HG03378 (cell line): Measurements from ENCODE around the gene ERV3-1.
"Not testable (repeated sequence)": the region's sequence is repeated elsewhere in the genome, so short reads cannot be mapped to it uniquely, and the experiment has no call there.

Experiments
- ATAC-seq: cut with Tn5 transposase; IDR thresholded peaks from one replicate; pipeline ENCODE4 v1.9.1; 2021; ENCODE audit warnings: mild to moderate bottlenecking, moderate library complexity; ENCODE audit not compliant: unreplicated experiment

The ERV3-1 gene

GRCh38 chr7:64945503-64946175, 60.8 kb downstream of the ERV3-1 start:
- ATAC-seq: no peak

GRCh38 chr7:64944667-64945502, 61.6 kb downstream of the ERV3-1 start:
- not testable (repeated sequence) for ATAC-seq
